Stimulated activated CD8-positive, alpha-beta memory T cell treated with anti-CD3 and anti-CD28 coated beads, Interleukin-15, amount 100 ng/mL, for 48 hours (primary cell): ENCODE results near the gene PLCH1.

Experiments
- DNase-seq, 2 donors: peaks; one replicate each; pipeline ENCODE4 v3.0.0-alpha.2; 2020; ENCODE audit warnings: low read depth in 2 of 2

The PLCH1 gene

DNA sequence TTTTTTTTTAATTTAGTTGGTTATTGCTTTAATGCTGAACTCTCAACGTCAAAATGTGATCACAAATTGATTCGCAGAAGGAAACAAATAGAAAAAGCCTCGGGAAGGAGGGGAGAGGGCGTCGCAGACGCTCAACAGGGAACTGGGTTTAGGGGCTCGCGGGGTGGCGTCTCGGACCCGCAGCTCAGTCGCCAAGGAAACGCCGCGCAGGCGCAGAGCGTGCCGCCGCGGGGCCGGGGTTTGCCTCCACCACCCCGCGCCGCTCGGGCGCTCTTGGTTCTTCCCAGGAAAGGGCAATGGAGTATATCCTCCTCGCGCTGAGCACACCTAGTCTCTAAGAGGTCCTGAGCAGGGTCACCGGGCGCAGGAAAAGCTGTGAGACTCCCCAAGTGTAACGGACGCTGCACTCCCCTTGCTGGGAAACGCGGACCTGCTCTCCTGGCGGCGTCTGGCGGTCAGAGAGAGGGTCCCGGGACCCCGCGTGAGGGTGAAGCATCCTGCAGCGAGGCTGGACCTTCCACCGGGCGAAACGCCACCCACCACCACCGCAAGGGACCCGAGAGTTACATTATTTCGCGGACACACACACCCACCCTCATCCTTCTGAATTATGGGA, 753 bp downstream of the PLCH1 start:
- peak; percentile 20 to 35 for DNase-seq

- DNase-seq = no peak
Measured at GRCh38 chr3:155743606-155744005, 1.3 kb downstream of the PLCH1 start.

DNA sequence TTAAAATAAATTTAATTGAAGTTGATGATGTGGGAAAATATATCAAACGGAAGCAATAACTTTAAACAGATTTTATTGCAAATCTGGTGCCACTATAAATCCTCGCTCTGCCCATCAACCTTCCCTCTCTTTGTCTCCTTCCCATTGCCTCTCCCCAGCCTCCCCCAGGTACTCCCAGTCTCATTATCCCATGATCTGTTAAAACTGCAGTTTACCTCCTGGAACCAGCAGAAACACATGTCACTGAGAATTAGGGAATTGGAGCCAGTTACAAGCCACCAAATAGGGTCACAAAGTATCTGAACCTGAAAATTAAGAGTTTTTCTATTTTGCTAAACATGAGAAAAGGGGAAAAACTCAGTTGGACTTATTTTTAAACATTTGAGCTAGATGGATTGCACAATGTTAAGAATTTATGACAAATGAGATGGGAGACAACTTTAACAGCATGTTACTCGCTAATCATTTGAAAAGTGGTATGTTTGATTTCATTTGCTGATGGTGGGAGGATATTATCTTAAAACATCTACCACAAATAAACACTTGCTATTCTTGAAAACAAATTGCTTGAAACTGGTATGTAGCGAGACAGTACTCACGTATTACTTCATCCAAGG, 2.4 kb downstream of the PLCH1 start:
- no peak for DNase-seq

- no peak for DNase-seq
Measured at GRCh38 chr3:155741603-155742002, 3.3 kb downstream of the PLCH1 start.

- DNase-seq = no peak
Measured at GRCh38 chr3:155741101-155741500, 3.8 kb downstream of the PLCH1 start.

GRCh38 chr3:155739154-155739553, 5.7 kb downstream of the PLCH1 start:
- DNase-seq = no peak

DNA sequence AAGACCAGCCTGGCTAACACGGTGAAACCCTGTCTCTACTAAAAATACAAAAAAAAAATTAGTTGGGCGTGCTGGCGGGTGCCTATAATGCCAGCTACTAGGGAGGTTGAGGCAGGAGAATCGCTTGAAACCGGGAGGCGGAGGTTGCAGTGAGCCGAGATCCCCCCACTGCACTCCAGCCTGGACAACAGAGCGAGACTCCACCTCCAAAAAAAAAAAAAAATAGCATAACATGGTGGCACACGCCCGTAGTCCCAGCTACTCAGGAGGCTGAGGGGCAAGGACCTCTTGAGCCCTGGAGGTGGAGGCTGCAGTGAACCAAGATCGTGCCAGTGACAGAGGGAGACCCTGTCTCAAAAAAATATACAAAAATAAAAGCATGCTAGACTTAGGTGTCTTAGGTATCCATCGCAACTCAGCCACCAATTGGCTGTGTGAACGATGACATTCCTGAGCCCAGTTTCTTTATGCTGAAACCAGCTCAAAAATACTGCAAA, 6.2 kb downstream of the PLCH1 start:
- no peak for DNase-seq

- DNase-seq = no peak
Measured at GRCh38 chr3:155737844-155738460, 6.9 kb downstream of the PLCH1 start.

GRCh38 chr3:155736381-155736780, 8.5 kb downstream of the PLCH1 start:
- DNase-seq = no peak

DNA sequence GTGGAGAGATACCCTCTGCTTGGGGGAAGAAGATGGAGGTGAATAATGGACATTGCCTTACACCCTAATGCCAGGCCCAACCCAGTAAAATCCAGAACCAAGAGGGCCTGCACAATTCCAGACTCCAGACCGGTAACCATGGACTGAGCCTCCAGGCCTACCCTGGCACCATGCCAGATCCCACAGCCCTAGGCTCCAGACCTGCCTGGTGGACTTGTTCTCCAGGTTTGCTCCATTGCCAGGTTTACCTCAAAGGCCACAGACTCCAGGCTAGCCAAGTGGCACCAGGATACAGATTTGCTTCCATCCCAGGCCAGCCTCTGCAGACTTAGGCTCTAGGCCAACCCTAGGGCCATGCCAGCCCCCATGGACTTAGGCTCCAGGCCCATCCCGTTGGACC, 14.0 kb downstream of the PLCH1 start:
- no peak for DNase-seq

DNA sequence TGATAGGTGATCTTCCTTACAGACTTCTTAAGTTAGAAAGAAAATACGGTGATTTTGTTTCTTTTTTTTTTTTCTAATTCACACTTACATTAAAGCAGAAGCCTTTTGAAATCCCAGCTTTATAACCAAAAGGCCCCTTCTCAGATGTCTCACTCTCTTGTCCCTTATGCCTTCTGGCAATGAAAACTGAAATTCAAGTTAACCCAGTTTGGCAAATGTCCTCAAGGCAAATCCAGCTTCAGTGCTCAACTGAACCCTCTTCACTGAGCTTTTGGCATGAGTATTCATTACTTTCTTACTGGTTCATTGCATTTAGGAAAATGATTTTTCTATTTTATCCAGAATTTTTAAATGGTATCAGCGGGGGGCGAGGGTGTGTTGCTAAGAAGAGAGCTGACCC, 17.0 kb downstream of the PLCH1 start:
- no peak for DNase-seq

GRCh38 chr3:155714295-155714718, 30.6 kb downstream of the PLCH1 start:
- no peak for DNase-seq

DNA sequence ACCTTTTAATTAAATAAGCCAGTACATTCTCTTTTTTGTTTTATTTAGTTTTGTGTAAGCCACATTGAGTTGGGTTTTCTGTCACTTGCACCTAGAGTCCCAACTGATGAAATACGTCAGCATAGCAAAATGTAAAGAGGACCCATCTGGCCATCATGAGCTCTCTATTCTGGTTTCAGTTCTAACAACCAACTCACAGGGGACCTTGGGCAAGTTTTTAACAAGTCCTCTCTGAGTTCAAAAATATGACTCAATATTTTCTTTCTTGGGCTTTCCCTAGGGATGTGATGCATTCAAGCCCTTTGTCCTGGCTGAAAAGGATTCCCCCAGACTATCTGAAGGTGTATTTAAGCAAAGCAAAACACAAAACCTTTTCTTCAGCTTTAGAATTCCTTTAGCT, 32.9 kb downstream of the PLCH1 start:
- no peak for DNase-seq

GRCh38 chr3:155704771-155705559, 39.9 kb downstream of the PLCH1 start:
- no peak for DNase-seq

DNA sequence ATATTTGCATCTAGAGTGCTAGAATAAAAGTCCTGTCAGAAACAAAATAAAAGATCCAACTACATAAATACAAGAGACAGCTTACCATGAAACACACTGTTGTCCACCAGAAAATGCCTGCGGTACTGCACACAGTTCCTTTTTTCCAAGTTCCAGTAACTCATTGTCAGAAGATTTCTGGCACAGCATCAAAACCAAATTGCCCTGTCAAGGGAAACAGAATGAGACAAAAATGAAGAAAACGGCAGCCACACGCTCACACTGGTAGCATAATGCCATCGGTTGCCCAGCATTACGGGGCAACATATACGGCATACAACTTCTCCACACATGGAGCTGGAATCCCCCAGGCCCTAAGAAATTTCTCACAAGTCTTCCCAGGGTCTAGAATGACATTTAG, 40.8 kb downstream of the PLCH1 start:
- no peak for DNase-seq

DNA sequence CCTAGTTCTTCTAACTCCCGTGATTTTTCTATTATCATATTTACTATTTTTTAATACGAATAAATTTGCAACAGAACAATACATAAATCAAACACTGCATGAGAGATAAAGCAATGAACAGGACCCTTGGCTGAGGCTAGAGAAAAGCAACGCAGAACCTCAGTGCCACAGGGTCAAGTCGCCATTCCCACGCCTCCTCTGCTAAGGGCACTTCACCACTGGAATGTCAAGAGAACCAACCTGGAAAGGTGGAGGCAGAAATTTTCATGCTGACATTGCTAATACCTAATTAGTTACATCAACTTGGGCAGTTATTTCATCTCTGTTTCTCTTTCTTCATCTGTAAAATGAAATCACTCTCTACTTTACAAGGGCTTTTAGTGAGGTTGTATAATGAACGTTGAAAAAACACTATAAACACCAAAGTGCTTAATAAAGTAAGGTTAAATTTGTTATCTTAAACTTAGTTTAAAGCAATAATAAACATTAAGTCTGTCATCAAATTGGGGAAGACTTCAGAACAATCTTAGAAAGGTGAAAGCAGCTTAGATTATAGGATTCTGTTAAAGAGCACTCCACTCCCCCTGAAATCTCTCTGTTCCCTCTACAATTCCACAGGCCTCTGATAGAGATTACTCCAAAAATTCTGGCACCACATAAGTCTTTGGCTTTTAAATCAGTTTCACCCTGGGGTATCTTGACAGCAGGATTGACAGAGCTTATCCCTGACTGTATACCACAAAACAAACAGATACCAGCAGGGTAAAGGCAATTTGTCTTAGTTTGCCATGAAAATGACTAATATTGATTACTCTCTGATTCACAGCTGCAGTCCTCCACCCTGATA, 41.9 kb downstream of the PLCH1 start:
- no peak for DNase-seq

DNA sequence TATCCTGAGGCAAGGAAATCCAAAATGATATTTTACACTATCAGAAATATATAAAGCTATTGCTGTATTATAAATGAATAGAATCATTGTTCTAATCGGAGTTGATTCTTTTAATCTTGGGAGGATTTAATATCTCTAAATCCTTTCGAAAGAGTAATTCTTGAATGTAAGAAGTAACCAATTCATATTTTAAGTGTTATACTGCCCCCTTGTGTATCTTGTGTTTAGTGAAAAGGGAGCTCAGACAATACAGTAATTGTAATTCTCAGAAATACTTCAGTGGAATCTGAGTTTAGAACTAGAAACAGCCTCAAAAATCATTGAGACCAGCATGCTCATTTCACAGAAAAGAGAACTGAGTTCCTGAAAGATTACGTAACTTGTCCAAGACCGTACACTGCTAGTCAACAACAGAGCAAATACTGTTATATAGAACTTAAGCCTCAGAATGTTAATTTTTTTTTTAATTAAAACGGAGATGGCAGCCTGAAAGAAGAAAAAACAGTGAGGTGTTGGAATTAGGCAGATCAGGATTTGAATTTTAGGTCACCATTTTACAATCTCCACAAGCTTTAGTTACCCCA, 42.9 kb downstream of the PLCH1 start:
- no peak for DNase-seq

DNA sequence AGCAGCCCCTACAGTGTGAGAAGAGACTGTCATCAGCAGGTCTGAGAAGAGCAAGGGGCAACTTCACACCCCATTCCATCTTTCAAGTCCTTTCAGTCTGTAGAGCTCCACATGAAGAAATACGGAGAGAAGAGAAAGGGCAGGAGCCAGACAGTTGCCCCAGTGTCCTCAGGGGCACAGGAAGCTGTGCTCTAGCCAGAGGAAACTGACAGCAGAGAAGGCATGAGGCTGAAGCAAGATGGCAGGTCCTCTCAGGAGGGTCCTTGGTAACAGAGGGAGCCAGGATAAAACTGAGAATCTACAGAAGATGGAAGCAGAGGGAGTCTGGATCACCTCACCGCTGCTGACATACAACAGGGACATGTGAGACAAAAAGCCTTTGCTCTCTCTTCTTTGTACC, 47.3 kb downstream of the PLCH1 start:
- no peak for DNase-seq

DNA sequence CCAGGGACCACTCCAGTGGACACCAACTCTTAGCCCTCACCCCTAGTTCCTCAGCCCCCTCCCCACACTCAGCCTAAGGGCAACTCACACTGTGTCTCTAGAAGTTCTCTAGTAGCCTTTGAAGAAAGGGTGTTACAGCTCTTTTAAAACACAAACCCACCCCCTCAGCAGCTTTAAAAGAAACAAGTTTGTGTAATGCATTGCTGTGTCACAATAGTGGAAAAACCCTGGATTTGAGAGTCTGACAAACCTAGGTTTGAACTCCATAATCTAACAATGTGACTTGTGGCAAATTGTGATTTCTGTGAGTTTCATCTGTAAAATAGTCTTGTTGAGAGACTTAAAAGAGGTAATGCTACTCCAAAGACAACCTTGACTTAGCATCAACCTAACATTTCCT, 54.0 kb downstream of the PLCH1 start:
- no peak for DNase-seq

DNA sequence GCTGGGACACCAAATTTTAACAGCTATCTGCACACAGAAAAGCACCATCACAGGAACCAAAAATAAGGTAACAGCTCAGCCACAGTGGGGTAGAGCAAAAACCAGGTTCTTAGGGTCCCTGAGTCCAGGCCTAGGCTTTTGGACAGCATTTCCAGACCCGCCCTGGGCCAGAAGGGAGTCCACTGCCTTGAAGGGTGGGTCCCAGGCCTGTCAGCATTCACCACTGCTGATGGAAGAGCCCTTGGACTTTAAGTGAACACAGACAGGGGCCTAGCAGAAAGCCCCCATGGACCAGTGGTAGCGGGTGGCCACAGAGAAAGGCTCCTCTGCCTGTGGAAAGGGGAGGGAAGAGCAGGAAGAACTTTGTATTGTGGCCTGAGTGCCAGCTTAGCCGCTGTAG, 56.4 kb downstream of the PLCH1 start:
- DNase-seq = no peak

- no peak for DNase-seq
Measured at GRCh38 chr3:155683344-155683720, 61.5 kb downstream of the PLCH1 start.
